Skeletal muscle tissue (tissue), 5 donors: Measurements from ENCODE around the gene IMPDH1. TPM values are rescaled to one million over a fixed set of nuclear protein-coding genes. Genes with fewer than 3 reads are reported as not detected.

Experiments
- H3K27ac ChIP-seq: one replicate; pipeline ENCODE4 v1.7.0; 2013; ENCODE audit warnings: mild to moderate bottlenecking, low read depth, low read length, inconsistent platforms
- H3K27me3 ChIP-seq, 3 donors: one replicate each; pipeline ENCODE4 v1.7.0; 2013; ENCODE audit warnings: low read length in 3 of 3; ENCODE audit not compliant: control insufficient read depth in 3 of 3, insufficient read depth in 3 of 3
- H3K36me3 ChIP-seq, 3 donors: one replicate each; pipeline ENCODE4 v1.7.0; 2013; ENCODE audit warnings: low read length in 3 of 3; ENCODE audit not compliant: control insufficient read depth in 3 of 3, insufficient read depth in 3 of 3
- H3K4me1 ChIP-seq, 3 donors: one replicate each; pipeline ENCODE4 v1.7.0; 2013; ENCODE audit warnings: low read length in 3 of 3, mild to moderate bottlenecking in 3 of 3; ENCODE audit not compliant: control insufficient read depth in 3 of 3, insufficient read depth in 3 of 3
- H3K4me3 ChIP-seq, 3 donors: one replicate each; pipeline ENCODE4 v1.7.0; 2013; ENCODE audit warnings: low read length in 3 of 3
- H3K9ac ChIP-seq, 3 donors: one replicate each; pipeline ENCODE4 v1.7.0; 2013; ENCODE audit warnings: low read length in 3 of 3, mild to moderate bottlenecking in 3 of 3, moderate library complexity in 2 of 3, low read depth in 1 of 3
- H3K9me3 ChIP-seq, 3 donors: one replicate each; pipeline ENCODE4 v1.7.0; 2013; ENCODE audit warnings: low read length in 3 of 3; ENCODE audit not compliant: control insufficient read depth in 3 of 3
- small RNA-seq: library from RNA; depleted of rRNA; stranded (forward); fragments of <200 nt; gene quantifications from one replicate; pipeline ENCODE3, GENCODE V24; 2014
- total RNA-seq: library from RNA; depleted of rRNA; stranded (reverse); fragments of >200 nt; gene quantifications from one replicate; pipeline ENCODE4 v1.2.3, GENCODE V29; 2014
- donor health status: Osteomylitis.

IMPDH1 gene
- total RNA-seq, 1 donor from 2014 or later = 10.4 TPM

DNA sequence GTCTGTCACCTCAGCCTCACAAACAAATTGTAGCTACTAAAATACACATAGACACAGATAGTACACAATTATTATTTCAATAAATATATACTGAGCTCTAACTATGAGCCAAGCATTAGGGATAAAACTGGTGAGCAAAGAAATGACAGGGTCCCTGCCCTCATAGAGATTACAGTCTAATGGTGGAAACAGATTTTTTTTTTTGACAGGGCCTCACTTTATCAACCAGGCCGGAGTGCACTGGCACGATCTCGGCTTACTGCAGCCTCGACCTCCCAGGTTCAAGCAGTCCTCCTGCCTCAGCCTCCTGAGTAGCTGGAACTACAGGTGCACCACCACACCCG, 65.4 kb downstream of the IMPDH1 start:
- peak overlapping the region in 1 of 3 donors; percentile 85 for H3K9ac ChIP-seq
- H3K36me3 ChIP-seq = peaks cover 0 to 6% (median 4%) of the 10 kb centered on the region in 3 donors
- peak overlapping the region in 2 of 3 donors; percentile 86 to 96 for H3K4me3 ChIP-seq
- no peaks in the 10 kb centered on the region for H3K9me3 ChIP-seq
- H3K27ac ChIP-seq = no peak overlapping the region
- peaks cover 19 to 27% (median 25%) of the 10 kb centered on the region in 3 donors for H3K4me1 ChIP-seq
- H3K27me3 ChIP-seq = peaks cover 0 to 3% (median 0%) of the 10 kb centered on the region in 3 donors

GRCh38 chr7:128343554-128344430, 66.0 kb downstream of the IMPDH1 start, which contains the start of gene RBM28:
RBM28 (minus strand) TSS chr7:128343908; CDS start chr7:128343793, 115 bp downstream.
- H3K27ac ChIP-seq = peak within 1 kb of the TSS; percentile 83
- peak within 1 kb of the TSS; percentile 85 to 98 (median 92) for H3K9ac ChIP-seq
- peaks cover 0 to 3% (median 0%) of the 10 kb centered on the region in 3 donors for H3K27me3 ChIP-seq
- H3K4me3 ChIP-seq = peak within 1 kb of the TSS; percentile 86 to 100 (median 96)
- H3K9me3 ChIP-seq = no peaks in the 10 kb centered on the region
- H3K4me1 ChIP-seq = peaks cover 19 to 27% (median 25%) of the 10 kb centered on the region in 3 donors
- peaks cover 0 to 10% (median 10%) of the 10 kb centered on the region in 3 donors for H3K36me3 ChIP-seq

Small RNAs within 50 kb of the gene (small RNA-seq; reads per million reads assigned to genes)
- gene AC010655.1 (not detected), gene RNU7-27P (not detected), gene RNU7-54P (not detected)

Other genes with a start within 250 kb of the IMPDH1 start
- gene LEP, start 168.7 kb downstream of the IMPDH1 start, total RNA-seq = under 0.01 TPM
- 7.3 TPM for gene RBM28, start 66.1 kb downstream of the IMPDH1 start, total RNA-seq
- gene PRRT4, start 48.3 kb downstream of the IMPDH1 start, total RNA-seq = 6.8 TPM
- 22.4 TPM for gene HILPDA, start 45.9 kb upstream of the IMPDH1 start, total RNA-seq
- gene METTL2B, start 66.8 kb upstream of the IMPDH1 start, total RNA-seq = 15.7 TPM